IMR-90 (cell line): ENCODE measurements around the gene TBC1D22B. TPM values are rescaled to one million over a fixed set of nuclear protein-coding genes. Genes with fewer than 3 reads are reported as not detected.

ENCODE experiments used
- ATAC-seq: fragments of 200-7000 bp; cut with Tn5 transposase; 2 replicates; pipeline ENCODE4 v1.9.1; 2020; ENCODE audit warnings: low read depth, mild to moderate bottlenecking, moderate library complexity
- BruUV-seq: library from RNA; stranded (reverse); fragments of 400-500 nt; replicated peaks from 2 replicates; lab custom pipeline; 2021; lab: Mats Ljungman, UMichigan
- CTCF ChIA-PET: fragments of 300-600 bp; formaldehyde crosslinking; extraction: SDS; loops from one replicate; lab custom pipeline; 2021; ENCODE audit warnings: antibody characterized with exemption; lab: Yijun Ruan, JAX
- POLR2A ChIA-PET: fragments of 300-600 bp; sonication (Branson Sonifier 250); formaldehyde crosslinking; loops from one replicate; lab custom pipeline; 2022; ENCODE audit warnings: antibody characterized with exemption; ENCODE audit not compliant: unreplicated experiment; lab: Charles Lee
- DNase-seq: peaks from one replicate; pipeline ENCODE4 v3.0.0; 2013
- H2AFZ ChIP-seq: replicated peaks from 2 replicates; pipeline ENCODE3; 2013; ENCODE audit warnings: low read length, mild to moderate bottlenecking; ENCODE audit not compliant: poor library complexity
- H2AK5ac ChIP-seq: 2 replicates; pipeline ENCODE4 v1.6.1; 2013; ENCODE audit warnings: low read depth, low read length, inconsistent platforms
- H2AK9ac ChIP-seq: replicated peaks from 2 replicates; pipeline ENCODE3; 2013; ENCODE audit warnings: mild to moderate bottlenecking, low read depth, low read length, moderate library complexity; ENCODE audit not compliant: poor library complexity
- H2BK120ac ChIP-seq: 2 replicates; pipeline ENCODE4 v1.6.1; 2013; ENCODE audit warnings: low read depth, low read length, inconsistent platforms
- H2BK15ac ChIP-seq: 3 replicates; pipeline ENCODE4 v1.6.1; 2013; ENCODE audit warnings: low read depth, low read length, inconsistent platforms
- H2BK20ac ChIP-seq: 2 replicates; pipeline ENCODE4 v1.6.1; 2013; ENCODE audit warnings: low read depth, mild to moderate bottlenecking, inconsistent platforms, low read length, moderate library complexity
- H2BK5ac ChIP-seq: 2 replicates; pipeline ENCODE4 v1.6.1; 2013; ENCODE audit warnings: mild to moderate bottlenecking, low read depth, low read length, inconsistent platforms; ENCODE audit not compliant: poor library complexity, severe bottlenecking
- H3K14ac ChIP-seq: replicated peaks from 2 replicates; pipeline ENCODE4 v1.6.1; 2013; ENCODE audit warnings: low read depth, low read length, inconsistent platforms
- H3K18ac ChIP-seq: 2 replicates; pipeline ENCODE4 v1.6.1; 2013; ENCODE audit warnings: low read depth, low read length, control low read depth
- H3K23ac ChIP-seq: 2 replicates; pipeline ENCODE4 v1.6.1; 2013; ENCODE audit warnings: low read depth, low read length, inconsistent platforms
- H3K27ac ChIP-seq: 2 replicates; pipeline ENCODE4 v1.5.1; 2013; ENCODE audit warnings: mild to moderate bottlenecking, control low read depth, low read length; ENCODE audit not compliant: insufficient read depth
- H3K27me3 ChIP-seq: 2 replicates; pipeline ENCODE4 v1.6.1; 2013; ENCODE audit warnings: low read length; ENCODE audit not compliant: control insufficient read depth, insufficient read depth
- H3K36me3 ChIP-seq: 2 replicates; pipeline ENCODE4 v1.6.1; 2013; ENCODE audit warnings: low read length, mixed read lengths; ENCODE audit not compliant: control insufficient read depth, insufficient read depth
- H3K4ac ChIP-seq: 2 replicates; pipeline ENCODE4 v1.6.1; 2013; ENCODE audit warnings: low read depth, low read length, inconsistent platforms
- H3K4me1 ChIP-seq: 2 replicates; pipeline ENCODE4 v1.6.1; 2013; ENCODE audit warnings: low read length, mixed read lengths; ENCODE audit not compliant: control insufficient read depth, insufficient read depth
- H3K4me2 ChIP-seq: 2 replicates; pipeline ENCODE4 v1.6.1; 2013; ENCODE audit warnings: low read depth, mild to moderate bottlenecking, control low read depth, low read length, moderate library complexity
- H3K4me3 ChIP-seq: 2 replicates; pipeline ENCODE4 v1.5.1; 2013; ENCODE audit warnings: low read depth, mild to moderate bottlenecking, control low read depth, low read length, moderate library complexity; ENCODE audit not compliant: insufficient read depth
- H3K56ac ChIP-seq: 2 replicates; pipeline ENCODE4 v1.6.1; 2013; ENCODE audit warnings: low read length, inconsistent platforms; ENCODE audit not compliant: insufficient read depth; ENCODE audit errors: extremely low read depth
- H3K79me1 ChIP-seq, 2 experiments: 2 replicates each; pipeline ENCODE4 v1.6.1; 2013; ENCODE audit warnings: low read length in 2 of 2, inconsistent platforms in 1 of 2, low read depth in 1 of 2
- H3K9ac ChIP-seq: 2 replicates; pipeline ENCODE4 v1.6.1; 2013; ENCODE audit warnings: low read depth, low read length, control low read depth
- H3K9me1 ChIP-seq: 2 replicates; pipeline ENCODE4 v1.6.1; 2013; ENCODE audit warnings: low read length, inconsistent platforms; ENCODE audit not compliant: insufficient read depth
- H3K9me3 ChIP-seq: 2 replicates; pipeline ENCODE4 v1.6.1; 2013; ENCODE audit warnings: low read length; ENCODE audit not compliant: control insufficient read depth, insufficient read depth
- H4K20me1 ChIP-seq: 2 replicates; pipeline ENCODE4 v1.6.1; 2013; ENCODE audit warnings: low read length, inconsistent platforms; ENCODE audit not compliant: insufficient read depth
- H4K5ac ChIP-seq: 2 replicates; pipeline ENCODE4 v1.6.1; 2013; ENCODE audit warnings: mild to moderate bottlenecking, low read depth, low read length, control low read depth
- H4K8ac ChIP-seq, 2 experiments: 2 replicates each; pipeline ENCODE4 v1.6.1; 2013; ENCODE audit warnings: low read depth in 2 of 2, low read length in 2 of 2, control low read depth in 1 of 2, inconsistent platforms in 1 of 2
- H4K91ac ChIP-seq: 2 replicates; pipeline ENCODE4 v1.6.1; 2013; ENCODE audit warnings: low read depth, low read length, inconsistent platforms; ENCODE audit not compliant: insufficient read depth
- BHLHE40 ChIP-seq: fragments of 150-350 bp; IDR thresholded peaks from 2 replicates; pipeline ENCODE4 v1.6.1; 2016; ENCODE audit warnings: mild to moderate bottlenecking, low read depth, low read length
- CEBPB ChIP-seq: IDR thresholded peaks from 2 replicates; pipeline ENCODE4 v1.6.1; 2012; ENCODE audit warnings: low read depth, low read length, improper control_type of control experiment
- CHD1 ChIP-seq: IDR thresholded peaks from 2 replicates; pipeline ENCODE4 v1.6.1; 2012; ENCODE audit warnings: low read depth, low read length, improper control_type of control experiment
- FOS ChIP-seq: fragments of 150-350 bp; IDR thresholded peaks from 2 replicates; pipeline ENCODE4 v1.6.1; 2016; ENCODE audit warnings: low read depth, low read length
- MAFK ChIP-seq: IDR thresholded peaks from 2 replicates; pipeline ENCODE4 v1.6.1; 2012; ENCODE audit warnings: low read depth, low read length, improper control_type of control experiment
- MAZ ChIP-seq: IDR thresholded peaks from 2 replicates; pipeline ENCODE4 v1.6.1; 2012; ENCODE audit warnings: low read depth, mild to moderate bottlenecking, low read length, improper control_type of control experiment, moderate library complexity, borderline replicate concordance
- MXI1 ChIP-seq: IDR thresholded peaks from 2 replicates; pipeline ENCODE4 v1.6.1; 2012; ENCODE audit warnings: low read depth, mild to moderate bottlenecking, low read length, moderate library complexity, borderline replicate concordance
- NFE2L2 ChIP-seq: fragments of 150-350 bp; IDR thresholded peaks from 2 replicates; pipeline ENCODE4 v1.6.1; 2016; ENCODE audit warnings: low read depth, mild to moderate bottlenecking, low read length
- POLR2A ChIP-seq: IDR thresholded peaks from 2 replicates; pipeline ENCODE4 v1.6.1; 2012; ENCODE audit warnings: mild to moderate bottlenecking, low read depth, low read length
- RAD21 ChIP-seq: IDR thresholded peaks from 2 replicates; pipeline ENCODE4 v1.6.1; 2012; ENCODE audit warnings: low read length, improper control_type of control experiment
- RCOR1 ChIP-seq: IDR thresholded peaks from 2 replicates; pipeline ENCODE4 v1.6.1; 2012; ENCODE audit warnings: mild to moderate bottlenecking, low read length, improper control_type of control experiment; ENCODE audit not compliant: insufficient replicate concordance
- RFX5 ChIP-seq: IDR thresholded peaks from 2 replicates; pipeline ENCODE4 v1.8.0; 2012; ENCODE audit warnings: low read depth, mild to moderate bottlenecking, low read length, moderate library complexity
- SMC3 ChIP-seq: fragments of 150-350 bp; IDR thresholded peaks from 2 replicates; pipeline ENCODE4 v1.6.1; 2016; ENCODE audit warnings: low read depth, mild to moderate bottlenecking, antibody characterized with exemption, low read length, moderate library complexity
- WGBS, 2 experiments: methylation state at CpG; one replicate each; pipeline versions ENCODE4 v1.1.5 to v1.1.7; 2013; ENCODE audit warnings: missing lambda C conversion rate in 2 of 2; ENCODE audit not compliant: insufficient read length in 1 of 2; ENCODE audit errors: extremely low coverage in 2 of 2; 5-methylcytosine and 5-hydroxymethylcytosine counted together
- dilution Hi-C: fragments of 300-500 bp; cut with HindIII; formaldehyde crosslinking; loops from one replicate; pipeline ENCODE4 v1.14.3; 2018; ENCODE audit warnings: low sequenced_read_pairs; ENCODE audit not compliant: unreplicated experiment
- in situ Hi-C: fragments of 300-500 bp; cut with MboI; formaldehyde crosslinking; loops from 3 replicates; pipeline ENCODE4 v1.14.3; 2019; ENCODE audit warnings: low sequenced_read_pairs, inconsistent platforms, mixed read lengths
- intact Hi-C: fragments of 100-400 bp; cut with micrococcal nuclease; formaldehyde crosslinking; loops from 2 replicates; pipeline ENCODE4 v1.10.0; 2022
- polyA plus RNA-seq, 3 experiments: library from polyadenylated mRNA; depleted of rRNA; stranded (reverse); fragments of >200 nt; gene quantifications; 2 replicates each; pipeline ENCODE4 v1.2.3, GENCODE V29; 2012; ENCODE audit warnings: low replicate concordance in 1 of 3
- total RNA-seq: library from RNA; depleted of rRNA; stranded (reverse); fragments of >200 nt; gene quantifications from 2 replicates; pipeline ENCODE4 v1.2.3, GENCODE V29; 2012
- TF ChIP-seq, protein P1 (sequence below): fragments of 150-350 bp; IDR thresholded peaks from 2 replicates; pipeline ENCODE4 v1.6.1; 2017; ENCODE audit warnings: mild to moderate bottlenecking, antibody characterized with exemption, low read length, low read depth
- TF ChIP-seq, protein P2 (sequence below): conservative IDR thresholded peaks from 2 replicates; pipeline ENCODE4 v1.5.1; 2012; ENCODE audit warnings: mild to moderate bottlenecking, low read depth, low read length, improper control_type of control experiment
- TF ChIP-seq, protein P3 (sequence below): fragments of 150-350 bp; IDR thresholded peaks from 2 replicates; pipeline ENCODE4 v1.6.1; 2016; ENCODE audit warnings: low read depth, mild to moderate bottlenecking, low read length, moderate library complexity, borderline replicate concordance

TBC1D22B gene
- total and polyA plus RNA-seq, 2 of the 4 experiments (the other 2 are of a cell fraction) = 6.6 to 7.5 TPM

DNA sequence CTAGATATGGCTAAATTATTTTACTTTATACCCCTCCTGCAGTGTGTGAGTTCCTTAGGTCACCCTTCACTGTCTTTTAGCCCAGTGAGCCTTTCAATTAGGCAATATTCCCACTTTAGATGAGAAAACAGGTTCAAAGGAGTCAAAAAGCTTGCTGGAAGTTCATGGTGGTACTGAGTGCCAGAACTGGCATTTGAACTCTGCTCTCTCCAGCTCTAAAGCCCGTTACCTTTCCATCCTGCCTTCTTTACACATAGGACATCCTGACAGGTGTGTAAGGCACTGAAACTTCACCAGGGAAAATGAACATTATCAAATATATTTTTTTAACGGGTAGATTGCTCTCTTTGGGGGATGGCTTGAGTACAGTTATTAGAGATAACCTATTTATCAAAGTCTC, 11.5 kb downstream of the TBC1D22B start:
- ChIA-PET POLR2A (no interaction called here), CTCF (no interaction called here)
- Histone ChIP-seq H3K4me2 (no peak overlapping the region), H2AK5ac (no peak overlapping the region), H2AK9ac (no peak overlapping the region), H3K9me3 (no peaks in the 10 kb centered on the region), H3K4me1 (no peaks in the 10 kb centered on the region), H3K23ac (no peak overlapping the region), H2BK120ac (no peak overlapping the region), H3K14ac (no peak overlapping the region), H3K36me3 (peaks cover 13% of the 10 kb centered on the region), H3K56ac (no peak overlapping the region), H2BK20ac (no peak overlapping the region), H3K9ac (no peak overlapping the region), H4K91ac (no peak overlapping the region), H3K18ac (no peak overlapping the region), H3K27ac (no peak overlapping the region), H4K20me1 (peaks cover 10% of the 10 kb centered on the region; the same call in 1 of the 2 replicates), H3K4ac (no peak overlapping the region), H3K9me1 (peaks cover 4% of the 10 kb centered on the region), H3K4me3 (no peak overlapping the region), H2AFZ (no peak overlapping the region), H2BK5ac (no peak overlapping the region), H3K79me1 (peaks cover 38 to 67% of the 10 kb centered on the region in 2 experiments), H3K27me3 (no peaks in the 10 kb centered on the region), H4K8ac (no peak overlapping the region), H2BK15ac (no peak overlapping the region), H4K5ac (no peak overlapping the region)
- intact Hi-C loops = no loop called here
- dilution Hi-C loops = no loop called here
- in situ Hi-C loops = no loop called here
- DNase-seq (no peak), ATAC-seq (no peak)
- TF ChIP-seq MAFK (no peak), FOS (no peak), RFX5 (no peak), POLR2A (no peak), RCOR1 (no peak), SMC3 (no peak), NFE2L2 (no peak), BHLHE40 (no peak), RAD21 (no peak), MXI1 (no peak), MAZ (no peak), CEBPB (no peak), CHD1 (no peak)
- TF ChIP-seq, protein P1, sequence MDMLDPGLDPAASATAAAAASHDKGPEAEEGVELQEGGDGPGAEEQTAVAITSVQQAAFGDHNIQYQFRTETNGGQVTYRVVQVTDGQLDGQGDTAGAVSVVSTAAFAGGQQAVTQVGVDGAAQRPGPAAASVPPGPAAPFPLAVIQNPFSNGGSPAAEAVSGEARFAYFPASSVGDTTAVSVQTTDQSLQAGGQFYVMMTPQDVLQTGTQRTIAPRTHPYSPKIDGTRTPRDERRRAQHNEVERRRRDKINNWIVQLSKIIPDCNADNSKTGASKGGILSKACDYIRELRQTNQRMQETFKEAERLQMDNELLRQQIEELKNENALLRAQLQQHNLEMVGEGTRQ = no peak
- TF ChIP-seq, protein P2, sequence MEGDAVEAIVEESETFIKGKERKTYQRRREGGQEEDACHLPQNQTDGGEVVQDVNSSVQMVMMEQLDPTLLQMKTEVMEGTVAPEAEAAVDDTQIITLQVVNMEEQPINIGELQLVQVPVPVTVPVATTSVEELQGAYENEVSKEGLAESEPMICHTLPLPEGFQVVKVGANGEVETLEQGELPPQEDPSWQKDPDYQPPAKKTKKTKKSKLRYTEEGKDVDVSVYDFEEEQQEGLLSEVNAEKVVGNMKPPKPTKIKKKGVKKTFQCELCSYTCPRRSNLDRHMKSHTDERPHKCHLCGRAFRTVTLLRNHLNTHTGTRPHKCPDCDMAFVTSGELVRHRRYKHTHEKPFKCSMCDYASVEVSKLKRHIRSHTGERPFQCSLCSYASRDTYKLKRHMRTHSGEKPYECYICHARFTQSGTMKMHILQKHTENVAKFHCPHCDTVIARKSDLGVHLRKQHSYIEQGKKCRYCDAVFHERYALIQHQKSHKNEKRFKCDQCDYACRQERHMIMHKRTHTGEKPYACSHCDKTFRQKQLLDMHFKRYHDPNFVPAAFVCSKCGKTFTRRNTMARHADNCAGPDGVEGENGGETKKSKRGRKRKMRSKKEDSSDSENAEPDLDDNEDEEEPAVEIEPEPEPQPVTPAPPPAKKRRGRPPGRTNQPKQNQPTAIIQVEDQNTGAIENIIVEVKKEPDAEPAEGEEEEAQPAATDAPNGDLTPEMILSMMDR = no peak
- TF ChIP-seq, protein P3, sequence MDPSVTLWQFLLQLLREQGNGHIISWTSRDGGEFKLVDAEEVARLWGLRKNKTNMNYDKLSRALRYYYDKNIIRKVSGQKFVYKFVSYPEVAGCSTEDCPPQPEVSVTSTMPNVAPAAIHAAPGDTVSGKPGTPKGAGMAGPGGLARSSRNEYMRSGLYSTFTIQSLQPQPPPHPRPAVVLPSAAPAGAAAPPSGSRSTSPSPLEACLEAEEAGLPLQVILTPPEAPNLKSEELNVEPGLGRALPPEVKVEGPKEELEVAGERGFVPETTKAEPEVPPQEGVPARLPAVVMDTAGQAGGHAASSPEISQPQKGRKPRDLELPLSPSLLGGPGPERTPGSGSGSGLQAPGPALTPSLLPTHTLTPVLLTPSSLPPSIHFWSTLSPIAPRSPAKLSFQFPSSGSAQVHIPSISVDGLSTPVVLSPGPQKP = no peak
- WGBS, 2 experiments = no CpG with 5 or more reads among the region's 2 CpGs
- BruUV-seq = no TSS peak
